RWPE2 (cell line): ENCODE results near the gene CCNDBP1.

Experiments used
- ATAC-seq: fragments of 200-7000 bp; cut with Tn5 transposase; 3 replicates; pipeline ENCODE4 v1.9.1; 2021; ENCODE audit warnings: low read depth
- DNase-seq: peaks from one replicate; pipeline ENCODE4 v3.0.0-alpha.2; 2020; ENCODE audit warnings: low spot score
- H3K27ac ChIP-seq: fragments of 450-650 bp; 2 replicates; pipeline ENCODE4 v1.5.1; 2017; ENCODE audit warnings: mild to moderate bottlenecking; ENCODE audit not compliant: poor library complexity, severe bottlenecking
- H3K27me3 ChIP-seq: fragments of 250-450 bp; sonication (Bioruptor Pico); 2 replicates; pipeline ENCODE4 v1.5.1; 2021; ENCODE audit warnings: mild to moderate bottlenecking, moderate library complexity; ENCODE audit not compliant: insufficient read depth, poor library complexity, severe bottlenecking
- H3K36me3 ChIP-seq: fragments of 250-450 bp; sonication (Bioruptor Pico); 2 replicates; pipeline ENCODE4 v1.5.1; 2020; ENCODE audit warnings: low read depth, mild to moderate bottlenecking, moderate library complexity
- H3K4me1 ChIP-seq: fragments of 250-450 bp; sonication (Bioruptor Pico); 2 replicates; pipeline ENCODE4 v1.5.1; 2021; ENCODE audit warnings: mild to moderate bottlenecking, moderate library complexity; ENCODE audit not compliant: insufficient read depth, poor library complexity, severe bottlenecking
- H3K4me3 ChIP-seq: fragments of 250-450 bp; sonication (Bioruptor Pico); 2 replicates; pipeline ENCODE4 v1.5.1; 2021; ENCODE audit warnings: mild to moderate bottlenecking, moderate library complexity; ENCODE audit not compliant: severe bottlenecking
- H3K9me3 ChIP-seq: fragments of 250-450 bp; sonication (Bioruptor Pico); 2 replicates; pipeline ENCODE4 v1.5.1; 2021; ENCODE audit warnings: mild to moderate bottlenecking, moderate library complexity; ENCODE audit not compliant: severe bottlenecking
- CTCF ChIP-seq: fragments of 450-650 bp; IDR thresholded peaks from one replicate; pipeline ENCODE4 v1.5.1; 2017; ENCODE audit warnings: mild to moderate bottlenecking, moderate library complexity; ENCODE audit not compliant: poor library complexity, severe bottlenecking

CCNDBP1 gene

DNA sequence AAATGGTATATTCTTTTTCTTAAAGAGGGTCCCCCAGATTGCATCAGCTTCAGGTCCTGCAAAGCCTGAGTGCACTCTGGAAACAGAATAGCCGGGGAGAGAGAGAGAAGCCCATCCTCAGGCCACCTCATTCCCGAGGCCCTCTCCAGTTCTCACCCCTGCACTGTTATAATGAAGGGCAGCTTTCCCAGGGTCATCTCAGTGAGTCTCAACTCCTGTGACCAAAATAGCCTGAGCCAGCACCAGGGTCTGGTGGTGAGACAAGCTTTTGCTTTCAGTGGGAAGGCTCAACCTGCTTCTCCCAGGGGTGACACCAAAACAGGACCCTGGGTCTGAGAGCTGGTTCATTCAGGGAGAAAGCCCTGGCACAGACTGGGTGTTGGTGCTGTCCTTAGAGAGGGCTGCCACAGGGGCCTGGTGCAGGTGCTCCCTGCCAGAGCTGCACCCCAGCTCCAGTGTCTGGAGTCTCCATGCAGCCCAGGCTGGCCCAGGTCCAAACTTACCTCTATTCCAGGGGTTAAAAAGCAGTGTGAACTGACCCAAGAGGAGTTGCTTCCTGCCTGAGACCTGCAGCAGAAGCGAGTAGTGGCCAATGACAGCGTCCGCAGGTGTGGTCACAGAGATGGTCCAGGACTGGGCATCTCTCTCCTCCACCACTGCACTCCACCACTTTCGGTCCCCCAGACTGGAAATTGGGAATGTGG, 29.5 kb downstream of the CCNDBP1 start:
- ATAC-seq, result no peak
- Histone ChIP-seq H3K27me3 (no peaks in the 10 kb centered on the region), H3K27ac (no peak overlapping the region), H3K36me3 (no peaks in the 10 kb centered on the region), H3K4me1 (peaks cover 8% of the 10 kb centered on the region), H3K4me3 (no peak overlapping the region), H3K9me3 (no peaks in the 10 kb centered on the region)
- peak; percentile 55 for DNase-seq
- TF ChIP-seq CTCF, result no peak

DNA sequence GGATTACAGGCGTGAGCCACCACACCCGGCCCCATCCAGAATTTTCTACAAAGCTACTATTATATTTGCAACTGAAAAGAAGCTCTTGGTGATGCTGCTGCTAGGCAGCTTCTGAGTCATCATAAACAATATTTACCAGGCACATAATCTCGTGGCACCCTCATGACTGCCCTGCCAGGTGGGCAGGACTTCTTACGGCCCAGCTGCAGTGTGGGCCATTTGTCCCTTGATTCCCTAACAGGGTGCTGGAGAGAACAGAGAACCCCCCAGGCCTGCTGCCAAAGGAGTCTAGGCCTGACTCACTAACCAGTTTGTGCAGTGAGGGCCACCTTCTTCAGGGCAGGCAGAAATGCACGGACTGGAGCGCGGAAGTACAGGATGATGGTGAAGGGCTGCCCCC, 30.8 kb downstream of the CCNDBP1 start:
- no peaks in the 10 kb centered on the region for H3K9me3 ChIP-seq
- H3K27me3 ChIP-seq, result no peaks in the 10 kb centered on the region
- peaks cover 10% of the 10 kb centered on the region for H3K4me1 ChIP-seq
- no peaks in the 10 kb centered on the region for H3K36me3 ChIP-seq
- peak; percentile 41 for DNase-seq
- H3K27ac ChIP-seq, result no peak overlapping the region
- no peak overlapping the region for H3K4me3 ChIP-seq
- TF ChIP-seq CTCF, result no peak
- ATAC-seq, result peak; percentile 40; the same call in 2 of the 3 replicates

- peak; percentile 41 for TF ChIP-seq CTCF
- ATAC-seq, result peak; percentile 94
Observed at GRCh38 chr15:43218908-43219706, 33.9 kb downstream of the CCNDBP1 start.

DNA sequence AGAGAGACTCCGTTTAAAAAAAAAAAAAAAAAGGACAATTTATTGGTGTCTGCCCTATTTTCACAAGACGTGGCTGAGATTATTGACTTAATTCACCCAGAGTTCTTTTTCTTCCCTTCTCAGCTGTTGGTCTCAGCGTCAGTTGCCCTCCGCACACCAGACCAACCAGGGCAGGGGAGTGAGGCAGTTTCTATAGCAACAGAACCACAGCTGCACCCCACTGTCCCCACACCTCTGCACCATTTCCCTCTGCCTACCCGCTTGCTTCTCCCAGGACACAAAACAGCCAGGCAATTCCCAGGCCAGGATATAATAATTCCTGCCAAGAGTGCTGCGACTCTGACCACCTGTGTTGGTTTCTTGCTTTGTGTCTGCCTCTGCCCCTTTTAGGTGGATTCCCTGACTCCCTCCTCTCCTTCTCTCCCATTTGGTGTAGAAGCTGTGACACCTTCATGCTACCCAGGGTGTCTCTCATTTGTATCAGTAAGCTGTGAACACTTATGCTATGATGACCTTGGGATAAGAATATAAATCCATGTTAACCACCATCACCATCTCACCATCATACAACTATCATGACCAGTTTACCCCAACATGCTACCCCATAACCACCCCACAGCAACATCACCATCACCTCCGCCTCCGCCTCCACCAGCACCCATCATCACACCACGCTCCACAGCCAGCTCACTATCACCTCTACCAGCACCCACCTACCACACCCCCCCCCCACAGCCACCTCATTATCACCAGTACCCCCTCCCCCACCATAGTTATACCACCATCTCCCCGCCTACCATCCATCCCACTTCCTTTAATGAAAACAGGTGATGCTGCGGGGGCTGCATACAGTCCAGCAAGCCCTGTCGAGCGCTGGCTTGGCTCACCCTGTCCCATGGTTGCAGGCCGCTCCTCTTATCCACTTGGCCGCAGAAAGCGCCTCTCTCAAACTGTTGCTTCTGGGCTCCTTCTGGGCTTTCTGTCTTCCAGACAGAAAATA, 35.0 kb downstream of the CCNDBP1 start:
- H3K4me1 ChIP-seq, result peaks cover 10% of the 10 kb centered on the region
- H3K4me3 ChIP-seq, result no peak overlapping the region
- peak; percentile 33 for DNase-seq
- no peaks in the 10 kb centered on the region for H3K27me3 ChIP-seq
- ATAC-seq, result no peak
- no peaks in the 10 kb centered on the region for H3K9me3 ChIP-seq
- TF ChIP-seq CTCF, result no peak
- peak overlapping the region; percentile 7 for H3K27ac ChIP-seq
- no peaks in the 10 kb centered on the region for H3K36me3 ChIP-seq

More at GRCh38 chr15:43218908-43219706, 33.9 kb downstream of the CCNDBP1 start:
- H3K27ac ChIP-seq, result peak overlapping the region; percentile 7
- H3K27me3 ChIP-seq, result no peaks in the 10 kb centered on the region
- H3K36me3 ChIP-seq, result no peaks in the 10 kb centered on the region
- no peaks in the 10 kb centered on the region for H3K9me3 ChIP-seq
- peaks cover 10% of the 10 kb centered on the region for H3K4me1 ChIP-seq
- no peak overlapping the region for H3K4me3 ChIP-seq
- DNase-seq, result peak; percentile 86
